ENCODE results near the gene PSMB2.

DNA sequence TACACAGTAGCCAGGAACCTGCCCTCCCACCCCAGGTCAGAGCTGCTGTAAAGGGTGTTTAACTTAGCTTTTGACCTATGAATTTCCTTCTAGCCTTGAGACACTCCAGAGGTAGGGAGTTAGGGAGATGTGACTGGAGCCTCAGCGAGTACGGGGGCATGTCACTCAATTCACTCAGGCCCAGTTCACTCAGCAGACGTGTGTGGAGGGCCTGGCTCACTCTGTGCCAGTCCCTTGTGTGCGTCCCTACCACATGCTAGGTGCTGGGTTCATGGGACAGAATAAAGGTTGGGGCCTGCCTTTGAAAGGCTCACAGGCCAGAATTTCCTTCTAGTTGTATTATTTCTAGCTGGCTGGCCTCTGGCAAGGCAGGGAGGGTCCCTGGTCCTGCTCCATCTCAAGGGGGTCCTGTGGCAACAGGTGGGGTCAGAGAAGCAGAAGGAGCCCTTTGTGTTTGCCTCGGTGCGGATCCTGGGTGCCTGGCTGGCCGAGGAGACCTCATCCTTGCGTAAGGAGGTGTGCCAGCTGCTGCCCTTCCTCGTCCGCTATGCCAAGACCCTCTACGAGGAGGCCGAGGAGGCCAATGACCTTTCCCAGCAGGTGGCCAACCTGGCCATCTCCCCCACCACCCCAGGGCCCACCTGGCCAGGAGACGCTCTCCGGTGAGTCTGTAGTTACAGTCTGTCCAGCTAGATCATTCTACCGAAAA is 79.2 kb downstream of the PSMB2 start:
- TF ChIP-seq, protein P1, sequence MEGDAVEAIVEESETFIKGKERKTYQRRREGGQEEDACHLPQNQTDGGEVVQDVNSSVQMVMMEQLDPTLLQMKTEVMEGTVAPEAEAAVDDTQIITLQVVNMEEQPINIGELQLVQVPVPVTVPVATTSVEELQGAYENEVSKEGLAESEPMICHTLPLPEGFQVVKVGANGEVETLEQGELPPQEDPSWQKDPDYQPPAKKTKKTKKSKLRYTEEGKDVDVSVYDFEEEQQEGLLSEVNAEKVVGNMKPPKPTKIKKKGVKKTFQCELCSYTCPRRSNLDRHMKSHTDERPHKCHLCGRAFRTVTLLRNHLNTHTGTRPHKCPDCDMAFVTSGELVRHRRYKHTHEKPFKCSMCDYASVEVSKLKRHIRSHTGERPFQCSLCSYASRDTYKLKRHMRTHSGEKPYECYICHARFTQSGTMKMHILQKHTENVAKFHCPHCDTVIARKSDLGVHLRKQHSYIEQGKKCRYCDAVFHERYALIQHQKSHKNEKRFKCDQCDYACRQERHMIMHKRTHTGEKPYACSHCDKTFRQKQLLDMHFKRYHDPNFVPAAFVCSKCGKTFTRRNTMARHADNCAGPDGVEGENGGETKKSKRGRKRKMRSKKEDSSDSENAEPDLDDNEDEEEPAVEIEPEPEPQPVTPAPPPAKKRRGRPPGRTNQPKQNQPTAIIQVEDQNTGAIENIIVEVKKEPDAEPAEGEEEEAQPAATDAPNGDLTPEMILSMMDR (IDR thresholded peaks at IDR 0.05) = no peak
- no peak for TF ChIP-seq POLR2A (IDR thresholded peaks at IDR 0.05)
